Middle frontal gyrus (tissue), 1 donor: ENCODE results near the gene PPA1.
"Not testable (repeated sequence)": the region's sequence is repeated elsewhere in the genome, so short reads cannot be mapped to it uniquely, and the experiment has no call there.

Experiments
- DNase-seq: peaks from one replicate; pipeline ENCODE4 v3.0.0-alpha.2; 2015; ENCODE audit warnings: low spot score; ENCODE audit errors: extremely low spot score

PPA1 gene

DNA sequence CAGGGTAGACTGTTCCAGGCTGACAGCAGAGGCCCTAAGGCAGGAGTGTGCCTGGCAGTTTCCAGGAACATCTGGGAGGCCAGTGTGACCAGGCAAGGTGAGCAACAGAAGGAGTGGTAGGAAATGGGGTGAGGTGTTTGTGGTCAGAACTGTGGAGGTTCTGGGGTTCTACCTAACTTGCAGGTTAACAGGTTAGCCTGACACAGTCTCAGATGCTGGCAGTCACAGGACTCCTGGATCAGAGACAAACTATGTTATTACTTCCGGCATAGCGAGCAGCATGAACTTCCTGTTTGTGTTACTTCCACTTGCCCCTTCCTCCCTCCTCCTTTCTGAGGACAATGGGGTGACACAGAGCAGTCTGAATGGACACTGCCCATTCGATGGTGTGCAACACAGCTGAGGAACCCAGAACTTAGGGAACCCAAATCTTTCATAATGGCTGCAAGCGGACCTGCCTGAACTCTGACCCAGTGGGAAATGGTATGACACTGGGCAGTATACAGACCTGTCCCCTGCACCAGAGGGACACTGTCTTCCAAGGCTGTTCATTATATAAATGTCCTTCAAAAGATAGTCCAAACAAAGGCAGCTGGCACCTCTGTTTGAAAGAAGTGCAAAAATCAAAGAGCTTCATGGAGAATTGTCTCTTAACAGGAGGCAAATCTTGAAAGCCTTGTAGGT is 59.0 kb downstream of the PPA1 start:
- DNase-seq: no peak

DNA sequence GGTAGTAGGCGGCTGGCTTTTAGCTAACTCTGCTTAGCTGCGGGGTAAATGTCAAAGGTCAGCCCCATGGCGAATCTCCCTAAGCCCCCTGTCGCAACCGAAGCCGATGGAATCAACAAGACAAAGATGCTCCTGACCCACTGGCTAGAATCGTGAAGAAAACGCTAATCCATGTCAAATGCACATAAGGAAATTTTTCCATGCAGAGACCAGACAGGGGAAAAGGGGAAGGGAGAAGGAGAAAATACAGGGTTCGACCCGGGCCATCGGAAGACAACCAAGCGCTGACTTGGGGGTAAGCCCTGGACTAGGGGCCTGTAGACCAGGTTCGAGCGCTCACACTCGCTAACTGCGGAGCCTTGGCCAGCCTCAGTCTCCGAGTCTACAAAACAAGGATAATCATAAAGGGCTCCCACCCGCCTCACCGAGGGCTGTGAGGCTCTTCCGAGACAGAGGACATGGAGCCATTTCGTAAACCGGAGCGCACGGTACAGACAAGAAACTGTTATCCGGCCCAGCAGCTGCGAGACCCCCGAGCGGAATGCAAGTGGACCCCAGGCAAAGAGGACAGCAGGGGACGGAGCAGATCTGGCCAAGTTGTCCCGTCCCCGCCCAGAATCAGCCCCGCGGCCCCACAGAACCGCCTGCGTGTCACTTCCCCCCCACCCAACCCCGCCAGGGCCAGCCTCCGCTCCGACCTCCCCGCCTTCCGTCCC is 63.4 kb downstream of the PPA1 start:
- no peak for DNase-seq

DNA sequence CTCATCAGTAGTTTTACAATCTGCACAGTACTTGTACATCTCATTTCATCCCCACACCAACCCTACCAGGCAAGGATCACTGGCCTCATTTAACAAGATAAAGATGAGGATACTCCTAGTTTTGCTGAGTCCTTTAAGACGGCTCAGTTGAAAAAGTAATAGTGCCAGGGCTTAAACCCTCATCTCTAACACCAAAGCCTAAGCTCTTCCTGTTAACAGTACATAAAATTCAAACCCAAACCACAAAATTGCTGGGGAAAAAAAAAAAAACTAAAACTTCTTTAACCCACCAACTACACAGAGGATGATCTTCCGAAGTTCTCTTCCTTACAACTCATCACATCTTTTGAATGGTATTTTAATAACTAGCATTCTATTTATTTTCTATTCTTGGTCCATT is 64.2 kb downstream of the PPA1 start:
- DNase-seq: no peak

DNA sequence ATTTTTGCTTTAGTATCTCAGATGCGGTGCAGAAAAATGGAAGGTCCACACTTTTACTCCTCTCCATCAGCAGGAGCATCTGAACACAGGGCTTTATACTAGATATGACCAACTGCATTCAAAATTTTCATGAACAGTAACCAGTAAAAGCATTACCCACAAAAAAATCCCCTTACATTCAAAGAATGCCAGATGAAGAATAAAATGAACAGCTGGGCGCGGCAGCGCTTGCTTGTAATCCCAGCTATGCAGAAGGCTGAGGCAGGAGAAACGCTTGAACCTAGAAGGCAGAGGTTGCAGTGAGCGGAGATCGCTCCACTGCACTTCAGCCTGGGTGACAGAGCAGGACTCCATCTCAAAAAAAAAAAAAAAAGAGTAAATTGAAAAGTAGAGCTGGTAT is 66.0 kb downstream of the PPA1 start:
- DNase-seq: no peak

DNA sequence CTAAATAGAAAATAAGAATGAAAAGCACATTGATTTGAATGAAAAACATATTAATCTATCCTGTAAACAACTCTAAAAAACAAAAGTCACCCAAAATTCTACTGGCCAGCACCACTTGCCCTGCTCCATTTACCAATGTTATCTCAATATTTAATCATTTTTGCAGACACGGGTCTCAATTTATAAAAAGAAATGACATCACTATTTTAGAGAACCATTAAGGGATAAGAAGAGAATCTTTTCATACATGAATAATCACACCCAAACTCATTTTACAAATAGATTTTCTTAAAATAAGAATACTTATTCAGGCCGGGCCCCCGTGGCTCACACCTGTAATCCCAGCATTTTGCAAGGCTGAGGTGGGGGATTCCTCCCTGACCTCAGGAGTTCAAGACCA is 66.8 kb downstream of the PPA1 start:
- no peak for DNase-seq

DNA sequence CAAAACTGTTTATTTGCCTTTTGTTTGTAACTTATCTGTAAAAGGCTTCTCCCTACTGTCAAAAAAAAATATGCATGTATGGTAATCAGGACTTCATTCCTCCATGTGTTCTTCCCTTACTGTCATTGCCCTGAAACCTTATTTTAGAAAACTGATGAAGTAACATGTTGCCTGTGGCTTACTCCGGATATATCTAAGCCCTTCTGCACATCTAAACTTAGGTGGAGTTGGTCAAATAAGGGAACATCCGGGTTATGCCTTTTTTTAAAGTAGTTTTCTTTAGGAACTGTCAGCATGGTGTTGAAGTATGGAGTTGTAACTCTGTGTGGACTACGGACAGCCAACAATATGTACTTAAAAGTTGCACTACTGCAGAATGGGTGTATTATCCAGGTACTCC is 69.1 kb downstream of the PPA1 start:
- DNase-seq: no peak

DNA sequence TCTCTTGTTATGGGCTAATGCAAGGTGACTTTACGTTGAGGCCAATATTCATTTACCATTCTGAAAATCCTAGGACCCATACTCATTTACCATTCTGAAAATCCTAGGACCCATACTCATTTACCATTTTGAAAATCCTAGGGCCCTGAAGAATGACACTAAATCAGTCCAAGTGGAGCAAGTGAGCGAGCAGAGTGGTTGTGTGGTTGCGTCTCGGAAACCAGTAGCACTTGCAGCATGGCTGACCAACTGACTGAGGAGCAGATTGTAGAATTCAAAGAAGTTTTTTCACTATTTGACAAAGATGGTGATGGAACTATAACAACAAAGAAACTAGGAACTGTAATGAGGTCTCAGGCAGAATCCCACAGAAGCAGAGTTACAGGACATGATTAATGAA is 69.8 kb downstream of the PPA1 start:
- DNase-seq: no peak

DNA sequence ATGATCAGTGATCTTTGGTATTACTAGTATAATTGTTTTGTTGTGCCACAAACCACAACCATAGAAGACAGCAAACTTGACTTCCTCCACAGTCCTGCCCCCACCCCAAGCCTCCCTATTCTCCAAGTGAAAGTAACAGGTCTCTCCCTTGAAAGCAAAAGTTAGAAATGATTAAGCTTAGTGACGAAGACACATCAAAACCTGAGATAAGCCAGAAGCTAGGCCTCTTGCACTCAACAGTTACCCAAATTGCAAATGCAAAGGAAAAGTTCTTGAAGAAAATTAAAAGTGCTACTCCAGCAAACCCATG is 70.4 kb downstream of the PPA1 start:
- no peak for DNase-seq

DNA sequence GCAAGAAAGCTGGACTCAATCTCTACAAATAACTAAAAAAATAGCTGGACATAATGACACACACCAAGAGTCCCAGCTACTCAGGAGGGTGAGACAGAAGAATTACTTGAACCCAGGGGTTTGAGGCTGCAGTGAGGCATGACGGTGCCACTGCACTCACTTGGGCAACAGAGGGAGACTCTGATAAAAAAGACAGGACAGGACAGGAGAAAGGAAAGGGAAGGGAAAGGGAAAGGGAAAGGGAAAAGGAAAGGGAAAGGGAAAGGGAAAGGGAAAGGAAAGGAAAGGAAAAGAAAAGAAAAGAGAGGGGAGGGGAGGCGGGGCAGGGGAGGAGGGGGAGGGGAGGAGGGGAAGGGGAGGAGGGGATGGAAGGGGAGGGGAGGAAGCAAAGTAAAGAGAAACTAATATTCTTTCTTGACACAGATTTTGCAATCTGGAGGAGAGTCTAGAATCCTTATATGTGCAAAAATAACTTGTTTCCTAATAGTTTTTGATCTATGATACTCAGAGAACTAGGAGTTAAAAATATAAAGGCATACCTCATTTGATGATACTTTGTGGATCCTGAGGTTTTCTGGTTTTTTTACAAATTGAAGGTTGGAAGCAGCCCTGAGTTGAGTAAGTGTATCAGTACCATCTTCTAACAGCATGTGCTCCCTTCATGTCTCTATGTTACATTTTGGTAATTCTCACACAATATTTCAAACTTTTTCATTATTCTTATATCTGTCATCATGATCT is 70.9 kb downstream of the PPA1 start:
- no peak for DNase-seq

DNA sequence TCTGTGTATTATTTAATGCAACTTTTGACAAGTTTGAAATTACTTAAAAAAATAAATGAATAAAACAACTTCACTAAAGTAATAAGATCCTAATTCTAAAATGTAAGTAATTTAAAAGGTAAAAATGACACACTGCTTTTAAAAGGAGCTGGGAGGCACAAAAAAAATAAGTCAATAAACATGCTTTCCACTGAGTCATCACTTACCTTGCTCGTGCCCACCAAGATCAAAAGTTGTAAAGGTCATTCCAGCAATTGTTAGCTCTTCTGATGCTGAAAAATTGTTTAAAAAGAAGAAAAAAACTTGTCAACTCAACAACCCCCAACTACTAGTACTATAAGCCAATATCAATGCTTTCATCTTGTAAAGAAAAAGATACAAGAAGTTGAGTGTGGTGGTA is 72.4 kb downstream of the PPA1 start:
- no peak for DNase-seq

DNA sequence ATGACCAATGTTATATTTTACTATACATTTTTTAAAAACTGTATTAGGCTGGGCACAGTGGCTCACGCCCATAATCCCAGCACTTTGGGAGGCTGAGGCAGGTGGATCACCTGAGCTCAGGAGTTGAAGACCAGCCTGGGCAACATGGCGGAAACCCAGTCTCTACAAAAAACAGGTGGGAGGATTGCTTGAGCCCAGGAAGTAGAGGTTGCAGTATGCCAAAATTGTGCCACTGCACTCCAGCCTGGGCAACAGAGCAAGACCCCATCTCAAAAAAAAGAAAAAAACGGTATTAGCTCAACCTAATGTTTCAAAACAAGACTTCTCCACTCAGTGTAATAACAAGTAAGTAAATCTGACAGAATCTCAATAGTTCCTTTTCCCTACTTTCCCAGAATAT is 73.9 kb downstream of the PPA1 start:
- not testable (repeated sequence) for DNase-seq

DNA sequence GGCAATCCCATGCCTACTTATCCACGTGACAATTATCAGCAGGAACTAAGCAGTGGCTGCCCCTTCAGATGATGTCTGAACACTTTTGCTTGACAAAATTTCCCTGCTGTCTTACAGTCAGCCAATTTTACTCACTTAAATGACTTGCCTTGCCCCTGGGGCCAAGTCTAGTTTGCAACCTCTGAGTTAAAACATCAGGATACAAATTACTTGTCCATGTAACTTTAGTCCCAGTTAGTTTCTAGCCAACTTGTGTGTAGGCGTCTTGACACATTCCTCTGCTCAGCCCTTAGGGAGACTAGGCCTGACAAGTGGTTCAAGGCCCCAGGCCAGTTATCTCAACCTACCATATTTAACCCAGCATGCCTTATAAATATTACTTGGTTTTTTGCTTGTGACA is 75.1 kb downstream of the PPA1 start:
- no peak for DNase-seq

DNA sequence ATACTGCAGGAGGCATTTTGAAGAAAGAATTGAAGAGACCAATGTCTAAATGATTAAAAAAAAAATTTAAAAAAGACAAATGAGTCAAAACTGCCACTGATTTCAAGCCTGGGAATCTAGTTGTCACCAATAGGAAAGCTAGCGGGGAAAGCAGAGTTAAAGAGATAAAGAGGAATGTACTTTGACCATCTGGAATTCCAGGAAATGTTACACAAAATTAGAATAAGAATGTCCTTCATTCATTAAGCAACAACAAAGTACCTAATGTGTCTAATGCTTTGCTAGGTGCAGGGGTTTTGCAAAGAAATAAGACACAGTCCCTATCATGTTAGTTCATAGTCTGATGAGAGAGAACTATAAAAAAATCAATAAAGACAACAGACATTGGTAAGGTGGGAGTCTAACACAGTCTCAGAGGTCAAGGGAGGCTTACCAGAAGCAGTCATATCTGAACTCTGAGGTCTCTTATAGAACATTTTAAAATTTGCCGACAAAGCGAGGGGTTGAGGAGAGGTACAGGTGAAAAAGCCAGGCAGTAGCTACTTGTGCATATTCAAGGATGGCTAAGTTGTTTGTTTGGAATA is 77.9 kb downstream of the PPA1 start:
- DNase-seq: no peak
